Lower lobe of right lung (tissue), 2 donors: Measurements from ENCODE around the gene CCDC51. TPM values are rescaled to one million over a fixed set of nuclear protein-coding genes. Genes with fewer than 3 reads are reported as not detected.

Experiments
- ATAC-seq, 2 donors: fragments of 200-7000 bp; cut with Tn5 transposase; one replicate each; pipeline ENCODE4 v1.9.1; 2020 to 2022; ENCODE audit warnings: mild to moderate bottlenecking in 2 of 2, moderate library complexity in 2 of 2
- DNase-seq: peaks from one replicate; pipeline ENCODE4 v3.0.0-alpha.2; 2020
- H3K27ac ChIP-seq: fragments of 200-600 bp; one replicate; pipeline ENCODE4 v1.8.0; 2022
- H3K27me3 ChIP-seq: fragments of 200-600 bp; one replicate; pipeline ENCODE4 v1.8.0; 2022; ENCODE audit warnings: low read depth
- H3K36me3 ChIP-seq: fragments of 200-600 bp; one replicate; pipeline ENCODE4 v1.8.0; 2022; ENCODE audit warnings: mild to moderate bottlenecking
- H3K4me1 ChIP-seq: fragments of 200-600 bp; one replicate; pipeline ENCODE4 v1.8.0; 2022
- H3K4me3 ChIP-seq: fragments of 200-600 bp; one replicate; pipeline ENCODE4 v1.8.0; 2022; ENCODE audit warnings: mild to moderate bottlenecking
- H3K9me3 ChIP-seq: fragments of 200-600 bp; one replicate; pipeline ENCODE4 v1.8.0; 2022
- intact Hi-C: fragments of 100-400 bp; cut with DNase I; formaldehyde crosslinking; loops from one replicate; pipeline ENCODE4 v1.11.0; 2022
- total RNA-seq: library from RNA; stranded (reverse); fragmentation: NEBNext Ultra II Directional; extraction: Animal tissue kit (Norgen Biotek cat#: 25700); gene quantifications from one replicate; pipeline ENCODE4 v1.2.1, GENCODE V29; 2021
- TF ChIP-seq, protein P1 (sequence below): fragments of 200-600 bp; IDR thresholded peaks from one replicate; pipeline ENCODE4 v1.8.0; 2022; ENCODE audit warnings: antibody characterized with exemption, mild to moderate bottlenecking
- donor health status: DM: no; HTN: yes; CAD: no; lungs with severe emphysema.

CCDC51 gene
- total RNA-seq, 1 donor from 2014 or later = 8.6 TPM

DNA sequence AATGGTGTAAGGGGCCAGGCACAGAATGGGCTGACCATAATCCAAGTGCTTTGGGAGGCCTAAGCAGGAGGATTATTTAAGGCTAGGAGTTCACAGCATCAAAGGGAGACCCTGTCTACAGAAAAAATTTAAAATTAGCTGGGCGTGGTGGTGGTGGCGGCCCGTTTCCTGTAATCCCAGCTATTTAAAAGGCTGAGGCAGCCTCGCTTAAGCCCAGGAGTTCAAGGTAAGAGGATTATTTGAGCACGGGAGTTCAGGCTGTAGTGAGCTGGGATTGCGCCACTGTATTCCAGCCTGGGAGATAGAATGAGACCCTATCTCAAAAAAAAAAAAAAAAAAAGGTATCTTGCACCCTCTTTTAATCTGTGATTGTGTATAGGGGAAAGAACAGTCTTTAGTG, 2.0 kb upstream of the CCDC51 start:
- intact Hi-C loops = no loop called here
- peaks cover 26% of the 10 kb centered on the region for H3K4me1 ChIP-seq
- no peak overlapping the region for H3K4me3 ChIP-seq
- no peaks in the 10 kb centered on the region for H3K9me3 ChIP-seq
- DNase-seq (no peak), ATAC-seq (no peak)
- no peak overlapping the region for H3K27ac ChIP-seq
- no peaks in the 10 kb centered on the region for H3K27me3 ChIP-seq
- TF ChIP-seq, protein P1, sequence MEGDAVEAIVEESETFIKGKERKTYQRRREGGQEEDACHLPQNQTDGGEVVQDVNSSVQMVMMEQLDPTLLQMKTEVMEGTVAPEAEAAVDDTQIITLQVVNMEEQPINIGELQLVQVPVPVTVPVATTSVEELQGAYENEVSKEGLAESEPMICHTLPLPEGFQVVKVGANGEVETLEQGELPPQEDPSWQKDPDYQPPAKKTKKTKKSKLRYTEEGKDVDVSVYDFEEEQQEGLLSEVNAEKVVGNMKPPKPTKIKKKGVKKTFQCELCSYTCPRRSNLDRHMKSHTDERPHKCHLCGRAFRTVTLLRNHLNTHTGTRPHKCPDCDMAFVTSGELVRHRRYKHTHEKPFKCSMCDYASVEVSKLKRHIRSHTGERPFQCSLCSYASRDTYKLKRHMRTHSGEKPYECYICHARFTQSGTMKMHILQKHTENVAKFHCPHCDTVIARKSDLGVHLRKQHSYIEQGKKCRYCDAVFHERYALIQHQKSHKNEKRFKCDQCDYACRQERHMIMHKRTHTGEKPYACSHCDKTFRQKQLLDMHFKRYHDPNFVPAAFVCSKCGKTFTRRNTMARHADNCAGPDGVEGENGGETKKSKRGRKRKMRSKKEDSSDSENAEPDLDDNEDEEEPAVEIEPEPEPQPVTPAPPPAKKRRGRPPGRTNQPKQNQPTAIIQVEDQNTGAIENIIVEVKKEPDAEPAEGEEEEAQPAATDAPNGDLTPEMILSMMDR = no peak
- peaks cover 39% of the 10 kb centered on the region for H3K36me3 ChIP-seq

DNA sequence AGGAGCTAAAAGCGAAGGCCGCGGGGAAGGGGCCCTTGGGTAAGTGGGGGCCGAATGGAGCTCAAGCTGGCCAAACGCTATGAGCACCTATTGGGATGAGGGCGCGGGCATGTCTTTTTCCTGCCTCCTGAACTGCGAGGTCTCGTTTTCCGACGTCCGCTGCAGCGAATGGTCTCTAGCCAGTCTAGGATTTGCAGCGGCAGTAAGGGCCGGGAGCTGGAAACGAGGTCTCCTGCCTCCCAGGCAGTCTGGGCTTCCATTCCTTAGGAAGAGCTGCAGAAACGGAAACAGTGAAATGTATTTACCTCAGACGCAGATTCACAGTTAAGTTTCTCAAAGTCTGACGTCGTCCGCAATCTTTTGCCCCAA, 655 bp upstream of the CCDC51 start:
- no peak for DNase-seq

DNA sequence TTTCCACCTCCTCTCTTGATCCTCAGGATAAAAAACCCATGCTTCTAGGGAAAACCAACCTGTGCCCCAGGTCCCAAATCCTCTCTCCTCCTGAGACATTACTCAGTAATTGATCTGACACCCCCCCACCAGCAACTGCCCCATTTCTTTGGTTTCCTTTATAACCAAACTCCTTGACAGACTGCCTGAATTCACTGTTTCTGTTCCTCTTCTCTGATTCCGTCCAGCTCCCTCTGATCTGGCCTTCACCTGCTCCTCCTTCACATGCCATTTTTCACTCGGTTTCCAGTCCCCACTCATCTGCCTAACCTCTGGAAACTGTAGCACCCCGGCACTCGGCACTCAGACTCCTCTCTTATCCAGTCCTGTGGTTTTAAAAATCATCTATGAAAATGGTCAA, 2.1 kb downstream of the CCDC51 start:
- no peak overlapping the region for H3K27ac ChIP-seq
- no peak overlapping the region for H3K4me3 ChIP-seq
- DNase-seq (no peak), ATAC-seq (no peak)
- intact Hi-C loops = loop anchor here (5.0 kb wide), 1 partner anchor 36 kb away; no protein-coding TSS in a partner anchor
- H3K36me3 ChIP-seq = peaks cover 22% of the 10 kb centered on the region
- H3K9me3 ChIP-seq = no peaks in the 10 kb centered on the region
- peaks cover 46% of the 10 kb centered on the region for H3K4me1 ChIP-seq
- H3K27me3 ChIP-seq = no peaks in the 10 kb centered on the region
- TF ChIP-seq, protein P1 = no peak

More for the DNA sequence above, 655 bp upstream of the CCDC51 start:
- peak overlapping the region; percentile 87 for H3K4me3 ChIP-seq
- intact Hi-C loops = no loop called here
- no peaks in the 10 kb centered on the region for H3K9me3 ChIP-seq
- H3K27me3 ChIP-seq = no peaks in the 10 kb centered on the region
- TF ChIP-seq, protein P1 = no peak
- peak overlapping the region; percentile 98 for H3K27ac ChIP-seq
- peaks cover 29% of the 10 kb centered on the region for H3K4me1 ChIP-seq
- H3K36me3 ChIP-seq = peaks cover 39% of the 10 kb centered on the region
- ATAC-seq = peak; percentile 0 to 24

DNA sequence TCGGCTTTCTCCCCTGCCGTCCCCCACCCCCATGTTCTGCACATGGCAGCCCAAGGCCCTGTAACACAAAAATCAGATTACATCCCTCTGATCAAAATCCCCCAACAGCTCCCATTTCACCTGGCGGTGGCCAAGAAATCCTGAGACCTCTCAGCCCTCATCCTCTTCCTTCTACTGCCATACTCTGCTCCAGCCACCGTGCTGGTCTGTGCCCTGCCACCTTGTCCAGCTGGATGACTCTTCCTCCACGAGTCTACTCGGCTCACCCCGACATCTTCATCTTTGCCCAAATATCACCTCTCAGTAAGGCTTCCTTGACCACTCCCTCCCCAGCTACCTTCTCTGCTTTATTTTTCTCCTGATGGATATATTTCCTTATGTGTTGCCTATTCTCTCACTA, 3.1 kb downstream of the CCDC51 start:
- Histone ChIP-seq H3K36me3 (peaks cover 20% of the 10 kb centered on the region), H3K27me3 (no peaks in the 10 kb centered on the region), H3K9me3 (no peaks in the 10 kb centered on the region), H3K27ac (no peak overlapping the region), H3K4me3 (no peak overlapping the region), H3K4me1 (peaks cover 44% of the 10 kb centered on the region)
- ATAC-seq (no peak), DNase-seq (no peak)
- TF ChIP-seq, protein P1 = no peak
- intact Hi-C loops = loop anchor here (5.0 kb wide), 1 partner anchor 35 kb away; no protein-coding TSS in a partner anchor

DNA sequence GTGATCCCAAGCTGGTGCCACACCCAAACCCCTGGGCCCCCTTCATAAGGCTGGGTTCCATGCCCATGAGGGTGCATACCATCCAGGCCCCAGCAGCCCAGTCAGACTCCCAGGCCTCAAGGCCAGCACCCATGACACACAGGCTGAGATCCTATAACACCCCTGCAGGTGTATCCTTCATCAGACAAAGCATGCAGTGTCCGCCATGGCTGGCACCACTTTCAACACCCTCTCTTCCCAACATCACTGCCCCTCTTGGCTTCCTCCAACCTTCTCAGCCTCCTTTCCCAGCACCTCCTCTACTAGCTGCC, 3.5 kb downstream of the CCDC51 start:
- no peak for DNase-seq
- Histone ChIP-seq H3K4me1 (peaks cover 40% of the 10 kb centered on the region), H3K27ac (no peak overlapping the region)

More for the DNA sequence above, 3.5 kb downstream of the CCDC51 start:
- no peak for ATAC-seq
- intact Hi-C loops = loop anchor here (5.0 kb wide), 1 partner anchor 34 kb away; no protein-coding TSS in a partner anchor
- Histone ChIP-seq H3K27me3 (no peaks in the 10 kb centered on the region), H3K36me3 (peaks cover 16% of the 10 kb centered on the region), H3K9me3 (no peaks in the 10 kb centered on the region), H3K4me3 (no peak overlapping the region)
- TF ChIP-seq, protein P1 = no peak
